GM21390 (cell line): Measurements from ENCODE around the gene BSX.

ENCODE experiments used
- ATAC-seq: cut with Tn5 transposase; IDR thresholded peaks from one replicate; pipeline ENCODE4 v1.9.1; 2021; ENCODE audit not compliant: unreplicated experiment

The BSX gene

GRCh38 chr11:122981388-122982264 lies at the start of gene BSX:
Gene BSX, minus strand, starts transcription at chr11:122981834. Its CDS starts 163 bp downstream, at chr11:122981671.
- no peak for ATAC-seq

- no peak for ATAC-seq
Observed at GRCh38 chr11:123030517-123030916, 48.9 kb upstream of the BSX start.

GRCh38 chr11:123020968-123021367 lies 39.3 kb upstream of the BSX start:
- no peak for ATAC-seq

GRCh38 chr11:123018702-123019101 lies 37.1 kb upstream of the BSX start:
- no peak for ATAC-seq

- ATAC-seq, result no peak
Observed at GRCh38 chr11:123011510-123011909, 29.9 kb upstream of the BSX start.

GRCh38 chr11:123006860-123007542 lies 25.4 kb upstream of the BSX start:
- ATAC-seq, result no peak

- ATAC-seq, result no peak
Observed at GRCh38 chr11:123000721-123001120, 19.1 kb upstream of the BSX start.

GRCh38 chr11:122998727-122999366 lies 17.2 kb upstream of the BSX start:
- no peak for ATAC-seq

- no peak for ATAC-seq
Observed at GRCh38 chr11:122995526-122995925, 13.9 kb upstream of the BSX start.

GRCh38 chr11:122984186-122985011 lies 2.8 kb upstream of the BSX start:
- no peak for ATAC-seq

- ATAC-seq, result no peak
Observed at GRCh38 chr11:122983438-122984185, 2.0 kb upstream of the BSX start.

- no peak for ATAC-seq
Observed at GRCh38 chr11:122979815-122980595, 1.6 kb downstream of the BSX start.

- ATAC-seq, result no peak
Observed at GRCh38 chr11:122979103-122979814, 2.4 kb downstream of the BSX start.

- no peak for ATAC-seq
Observed at GRCh38 chr11:122978299-122978620, 3.4 kb downstream of the BSX start.

GRCh38 chr11:122977470-122978298 lies 4.0 kb downstream of the BSX start:
- no peak for ATAC-seq

GRCh38 chr11:122976734-122977469 lies 4.7 kb downstream of the BSX start:
- ATAC-seq, result no peak

GRCh38 chr11:122976061-122976733 lies 5.4 kb downstream of the BSX start:
- no peak for ATAC-seq
